ENCODE measurements around the gene SLC44A1.

The SLC44A1 gene

DNA sequence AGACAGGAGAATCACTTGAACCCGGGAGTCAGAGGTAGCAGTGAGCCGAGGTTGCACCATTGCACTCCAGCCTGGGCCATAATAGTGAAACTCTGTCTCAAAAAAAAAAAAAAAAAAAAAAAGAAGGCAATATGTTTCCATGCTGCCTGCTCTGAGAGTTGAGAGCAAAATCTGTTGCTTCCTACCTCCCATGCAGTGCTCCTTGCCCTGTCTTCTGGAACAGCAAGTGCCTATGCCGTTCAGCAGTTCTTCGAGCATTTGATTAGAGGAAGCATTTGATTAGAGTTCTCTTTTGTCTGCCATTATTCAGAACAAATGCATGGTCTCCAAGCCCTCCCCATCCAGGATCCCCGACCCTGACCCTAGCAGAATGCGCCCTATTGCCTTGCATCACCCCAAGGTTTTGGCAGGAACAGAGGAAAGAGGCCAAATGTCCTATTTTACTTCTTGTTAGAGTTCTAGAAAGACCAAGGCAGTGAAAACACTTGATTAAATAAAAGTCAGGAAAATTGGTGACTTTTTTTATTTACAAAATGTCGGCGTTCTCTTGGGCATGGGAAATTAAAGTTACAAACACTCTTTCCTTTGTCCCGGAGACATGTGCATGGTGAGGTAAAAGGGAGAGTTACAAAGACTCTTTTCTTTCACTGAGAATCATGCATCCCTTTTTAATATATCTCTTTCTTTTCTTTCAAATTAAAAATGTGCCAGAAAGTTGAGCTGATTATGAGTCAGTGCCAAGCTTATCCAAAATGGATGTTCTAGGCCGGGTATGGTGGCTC, 175.6 kb downstream of the SLC44A1 start:
- Histone ChIP-seq H4K12ac (ENCODE audit: low read depth, low read length) (no peak overlapping the region), H4K91ac (ENCODE audit: low read depth, low read length) (no peak overlapping the region), H3K4me2 (ENCODE audit: low read length) (no peak overlapping the region), H2BK120ac (ENCODE audit: insufficient read depth, low read length, poor library complexity) (no peak overlapping the region), H4K8ac (ENCODE audit: low read depth, low read length) (no peak overlapping the region), H3K9me3 (ENCODE audit: insufficient read depth, low read depth, low read length) (no peaks in the 10 kb centered on the region), H2AFZ (ENCODE audit: insufficient read depth, low read length, poor library complexity) (no peak overlapping the region), H2BK5ac (ENCODE audit: low read depth, low read length, poor library complexity) (no peak overlapping the region), H3K4me1 (ENCODE audit: control insufficient read depth in 1 of 2, insufficient read depth in 2 of 2, low read length in 2 of 2) (no peaks in the 10 kb centered on the region), H3K18ac (ENCODE audit: low read length) (no peak overlapping the region), H3K27me3 (ENCODE audit: insufficient read depth, low read length) (no peaks in the 10 kb centered on the region), H3K4me3 (ENCODE audit: low read depth, low read length) (no peak overlapping the region), H3K36me3 (ENCODE audit: control insufficient read depth in 1 of 2, insufficient read depth in 2 of 2, low read length in 2 of 2) (no peaks in the 10 kb centered on the region), H3K23ac (ENCODE audit: low read length) (no peak overlapping the region), H3K9ac (ENCODE audit: low read length) (no peak overlapping the region), H3K4ac (ENCODE audit: low read depth, low read length) (no peak overlapping the region), H2BK12ac (ENCODE audit: low read length) (no peak overlapping the region), H3K14ac (ENCODE audit: low read length) (no peak overlapping the region), H2AK5ac (ENCODE audit: low read length) (no peak overlapping the region), H3K79me2 (ENCODE audit: control insufficient read depth, insufficient read depth, low read length, poor library complexity) (no peaks in the 10 kb centered on the region), H3K79me1 (ENCODE audit: low read length) (no peaks in the 10 kb centered on the region), H3K27ac (ENCODE audit: low read depth, low read length) (no peak overlapping the region)
- DNase-seq: no peak
- no CpG with 5 or more reads among the region's 10 CpGs for WGBS (ENCODE audit: extremely low coverage, insufficient coverage, insufficient read length)

DNA sequence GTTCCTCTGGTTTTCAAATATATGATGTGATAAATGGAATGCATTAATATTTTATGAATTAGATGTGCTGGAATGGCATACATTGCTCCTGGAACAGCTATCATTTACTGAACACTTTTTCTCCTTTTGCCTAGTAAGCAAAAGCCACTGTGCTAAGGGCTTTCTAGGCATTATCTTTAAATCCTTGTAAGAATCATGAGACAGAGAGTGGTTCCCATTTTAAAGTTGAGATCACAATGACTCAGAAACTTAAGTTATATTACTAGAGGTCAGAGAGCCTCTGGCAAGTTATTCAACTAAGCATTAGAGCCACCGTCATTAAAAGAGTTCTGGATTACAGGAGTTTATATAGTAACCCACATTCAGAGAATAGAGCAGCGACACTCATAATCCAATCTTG, 176.7 kb downstream of the SLC44A1 start:
- Histone ChIP-seq H3K9ac (ENCODE audit: low read length) (no peak overlapping the region), H3K27me3 (ENCODE audit: insufficient read depth, low read length) (no peaks in the 10 kb centered on the region), H4K8ac (ENCODE audit: low read depth, low read length) (no peak overlapping the region), H2BK12ac (ENCODE audit: low read length) (no peak overlapping the region), H3K4me1 (ENCODE audit: control insufficient read depth in 1 of 2, insufficient read depth in 2 of 2, low read length in 2 of 2) (no peaks in the 10 kb centered on the region), H3K23ac (ENCODE audit: low read length) (no peak overlapping the region), H3K36me3 (ENCODE audit: control insufficient read depth in 1 of 2, insufficient read depth in 2 of 2, low read length in 2 of 2) (no peaks in the 10 kb centered on the region), H2AK5ac (ENCODE audit: low read length) (no peak overlapping the region), H3K18ac (ENCODE audit: low read length) (no peak overlapping the region), H2BK5ac (ENCODE audit: low read depth, low read length, poor library complexity) (no peak overlapping the region), H3K4me3 (ENCODE audit: low read depth, low read length) (no peak overlapping the region), H3K9me3 (ENCODE audit: insufficient read depth, low read depth, low read length) (no peaks in the 10 kb centered on the region), H3K27ac (ENCODE audit: low read depth, low read length) (no peak overlapping the region), H2BK120ac (ENCODE audit: insufficient read depth, low read length, poor library complexity) (no peak overlapping the region), H3K79me1 (ENCODE audit: low read length) (no peaks in the 10 kb centered on the region), H3K79me2 (ENCODE audit: control insufficient read depth, insufficient read depth, low read length, poor library complexity) (no peaks in the 10 kb centered on the region), H2AFZ (ENCODE audit: insufficient read depth, low read length, poor library complexity) (no peak overlapping the region), H4K91ac (ENCODE audit: low read depth, low read length) (no peak overlapping the region), H3K4ac (ENCODE audit: low read depth, low read length) (no peak overlapping the region), H4K12ac (ENCODE audit: low read depth, low read length) (no peak overlapping the region), H3K4me2 (ENCODE audit: low read length) (no peak overlapping the region), H3K14ac (ENCODE audit: low read length) (no peak overlapping the region)
- WGBS (ENCODE audit: extremely low coverage, insufficient coverage, insufficient read length): no CpG with 5 or more reads among the region's 2 CpGs
- DNase-seq: no peak

GRCh38 chr9:105421864-105422263, 177.4 kb downstream of the SLC44A1 start:
- no peak overlapping the region for H3K4me3 ChIP-seq (ENCODE audit: low read depth, low read length)
- H3K4ac ChIP-seq (ENCODE audit: low read depth, low read length): no peak overlapping the region
- no peak overlapping the region for H3K23ac ChIP-seq (ENCODE audit: low read length)
- H2AFZ ChIP-seq (ENCODE audit: insufficient read depth, low read length, poor library complexity): no peak overlapping the region
- no peaks in the 10 kb centered on the region for H3K9me3 ChIP-seq (ENCODE audit: insufficient read depth, low read depth, low read length)
- H2BK5ac ChIP-seq (ENCODE audit: low read depth, low read length, poor library complexity): no peak overlapping the region
- H3K9ac ChIP-seq (ENCODE audit: low read length): no peak overlapping the region
- no peak overlapping the region for H4K91ac ChIP-seq (ENCODE audit: low read depth, low read length)
- no peak overlapping the region for H3K18ac ChIP-seq (ENCODE audit: low read length)
- no CpG with 5 or more reads among the region's 5 CpGs for WGBS (ENCODE audit: extremely low coverage, insufficient coverage, insufficient read length)
- no peak overlapping the region for H4K12ac ChIP-seq (ENCODE audit: low read depth, low read length)
- H2AK5ac ChIP-seq (ENCODE audit: low read length): no peak overlapping the region
- no peaks in the 10 kb centered on the region for H3K79me2 ChIP-seq (ENCODE audit: control insufficient read depth, insufficient read depth, low read length, poor library complexity)
- no peak overlapping the region for H3K27ac ChIP-seq (ENCODE audit: low read depth, low read length)
- no peaks in the 10 kb centered on the region for H3K27me3 ChIP-seq (ENCODE audit: insufficient read depth, low read length)
- DNase-seq: no peak
- no peaks in the 10 kb centered on the region for H3K4me1 ChIP-seq (ENCODE audit: control insufficient read depth in 1 of 2, insufficient read depth in 2 of 2, low read length in 2 of 2)
- no peak overlapping the region for H3K4me2 ChIP-seq (ENCODE audit: low read length)
- H3K79me1 ChIP-seq (ENCODE audit: low read length): no peaks in the 10 kb centered on the region
- H3K14ac ChIP-seq (ENCODE audit: low read length): no peak overlapping the region
- no peak overlapping the region for H4K8ac ChIP-seq (ENCODE audit: low read depth, low read length)
- H2BK120ac ChIP-seq (ENCODE audit: insufficient read depth, low read length, poor library complexity): no peak overlapping the region
- H3K36me3 ChIP-seq (ENCODE audit: control insufficient read depth in 1 of 2, insufficient read depth in 2 of 2, low read length in 2 of 2): no peaks in the 10 kb centered on the region
- H2BK12ac ChIP-seq (ENCODE audit: low read length): no peak overlapping the region

DNA sequence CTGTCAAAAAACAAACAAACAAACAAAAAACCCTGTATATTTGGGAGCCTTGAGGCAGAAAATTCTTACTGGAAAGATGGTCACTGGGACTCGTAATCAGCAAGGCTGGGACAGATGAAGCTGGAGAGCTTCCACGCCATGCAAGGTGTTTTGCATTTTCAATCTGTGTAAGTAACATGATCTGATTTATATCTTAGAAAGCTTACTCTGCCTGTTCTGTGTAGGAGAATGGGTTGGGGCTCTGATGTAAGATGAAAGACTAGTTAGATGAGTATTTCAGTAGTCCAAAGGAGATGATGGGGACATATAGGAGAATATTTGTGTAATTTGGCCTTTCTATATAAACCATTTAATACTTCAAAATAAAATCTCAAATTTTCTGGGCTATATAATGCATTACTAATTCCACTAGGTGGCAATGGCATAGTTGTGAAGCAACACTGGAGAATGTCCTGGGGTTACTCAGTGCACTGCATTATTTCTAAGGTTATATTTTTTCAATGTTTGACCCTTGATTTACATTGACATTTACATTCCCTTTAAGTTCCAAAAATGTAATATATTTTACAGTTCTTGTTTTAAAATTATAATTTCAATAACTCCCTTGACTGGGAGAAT, 181.5 kb downstream of the SLC44A1 start:
- no peaks in the 10 kb centered on the region for H3K9me3 ChIP-seq (ENCODE audit: insufficient read depth, low read depth, low read length)
- H2AFZ ChIP-seq (ENCODE audit: insufficient read depth, low read length, poor library complexity): no peak overlapping the region
- no peak overlapping the region for H2AK5ac ChIP-seq (ENCODE audit: low read length)
- no peaks in the 10 kb centered on the region for H3K36me3 ChIP-seq (ENCODE audit: control insufficient read depth in 1 of 2, insufficient read depth in 2 of 2, low read length in 2 of 2)
- no peak overlapping the region for H4K8ac ChIP-seq (ENCODE audit: low read depth, low read length)
- no peaks in the 10 kb centered on the region for H3K27me3 ChIP-seq (ENCODE audit: insufficient read depth, low read length)
- H2BK12ac ChIP-seq (ENCODE audit: low read length): no peak overlapping the region
- no peaks in the 10 kb centered on the region for H3K79me1 ChIP-seq (ENCODE audit: low read length)
- no peak overlapping the region for H2BK5ac ChIP-seq (ENCODE audit: low read depth, low read length, poor library complexity)
- H3K27ac ChIP-seq (ENCODE audit: low read depth, low read length): no peak overlapping the region
- DNase-seq: peak in 1 of 2 donors; percentile 25
- no peak overlapping the region for H3K4ac ChIP-seq (ENCODE audit: low read depth, low read length)
- H3K18ac ChIP-seq (ENCODE audit: low read length): no peak overlapping the region
- no peaks in the 10 kb centered on the region for H3K4me1 ChIP-seq (ENCODE audit: control insufficient read depth in 1 of 2, insufficient read depth in 2 of 2, low read length in 2 of 2)
- H3K14ac ChIP-seq (ENCODE audit: low read length): no peak overlapping the region
- no peak overlapping the region for H2BK120ac ChIP-seq (ENCODE audit: insufficient read depth, low read length, poor library complexity)
- H3K79me2 ChIP-seq (ENCODE audit: control insufficient read depth, insufficient read depth, low read length, poor library complexity): no peaks in the 10 kb centered on the region
- no peak overlapping the region for H4K12ac ChIP-seq (ENCODE audit: low read depth, low read length)
- H3K4me2 ChIP-seq (ENCODE audit: low read length): no peak overlapping the region
- no peak overlapping the region for H3K23ac ChIP-seq (ENCODE audit: low read length)
- WGBS (ENCODE audit: extremely low coverage, insufficient coverage, insufficient read length): no CpG with 5 or more reads among the region's 2 CpGs
- H3K9ac ChIP-seq (ENCODE audit: low read length): no peak overlapping the region
- no peak overlapping the region for H3K4me3 ChIP-seq (ENCODE audit: low read depth, low read length)
- H4K91ac ChIP-seq (ENCODE audit: low read depth, low read length): no peak overlapping the region
